Measurements from ENCODE around the gene MYMX.

DNA sequence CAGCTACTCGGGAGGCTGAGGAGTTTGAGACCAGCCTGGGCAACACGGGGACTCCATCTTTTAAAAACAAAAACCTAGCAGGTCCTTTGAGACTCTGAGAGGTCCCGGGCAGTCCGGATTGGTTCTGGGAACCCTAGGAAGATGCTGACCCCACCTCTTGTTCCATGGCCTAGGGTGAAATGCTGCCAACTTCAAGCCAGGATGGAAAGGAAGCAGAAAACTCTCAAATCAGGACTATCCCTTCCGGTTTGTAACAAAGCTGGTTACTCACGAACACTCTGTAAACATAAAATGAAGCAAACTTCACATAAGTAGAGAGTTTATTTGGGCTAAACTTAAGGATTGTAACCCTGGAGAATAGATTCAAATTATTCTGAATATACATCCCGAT is 30.1 kb upstream of the MYMX start:
- no peak for TF ChIP-seq ARNTL (CRISPR knock-in tag; IDR thresholded peaks at IDR 0.05; ENCODE audit: borderline replicate concordance, low read depth)
- TF ChIP-seq BACH2 (CRISPR knock-in tag; IDR thresholded peaks at IDR 0.05; ENCODE audit: borderline replicate concordance): no peak
- no peak for TF ChIP-seq OSR1 (CRISPR knock-in tag; IDR thresholded peaks at IDR 0.05)
- no peak for TF ChIP-seq ZFP3 (CRISPR knock-in tag; IDR thresholded peaks at IDR 0.05)
- TF ChIP-seq, protein P1, sequence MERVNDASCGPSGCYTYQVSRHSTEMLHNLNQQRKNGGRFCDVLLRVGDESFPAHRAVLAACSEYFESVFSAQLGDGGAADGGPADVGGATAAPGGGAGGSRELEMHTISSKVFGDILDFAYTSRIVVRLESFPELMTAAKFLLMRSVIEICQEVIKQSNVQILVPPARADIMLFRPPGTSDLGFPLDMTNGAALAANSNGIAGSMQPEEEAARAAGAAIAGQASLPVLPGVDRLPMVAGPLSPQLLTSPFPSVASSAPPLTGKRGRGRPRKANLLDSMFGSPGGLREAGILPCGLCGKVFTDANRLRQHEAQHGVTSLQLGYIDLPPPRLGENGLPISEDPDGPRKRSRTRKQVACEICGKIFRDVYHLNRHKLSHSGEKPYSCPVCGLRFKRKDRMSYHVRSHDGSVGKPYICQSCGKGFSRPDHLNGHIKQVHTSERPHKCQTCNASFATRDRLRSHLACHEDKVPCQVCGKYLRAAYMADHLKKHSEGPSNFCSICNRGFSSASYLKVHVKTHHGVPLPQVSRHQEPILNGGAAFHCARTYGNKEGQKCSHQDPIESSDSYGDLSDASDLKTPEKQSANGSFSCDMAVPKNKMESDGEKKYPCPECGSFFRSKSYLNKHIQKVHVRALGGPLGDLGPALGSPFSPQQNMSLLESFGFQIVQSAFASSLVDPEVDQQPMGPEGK (CRISPR knock-in tag; IDR thresholded peaks at IDR 0.05; ENCODE audit: borderline replicate concordance): no peak
- TF ChIP-seq ZNF565 (CRISPR knock-in tag; conservative IDR thresholded peaks at IDR 0.05; ENCODE audit: low read depth): no peak
- no peak for TF ChIP-seq ESRRG (CRISPR knock-in tag; IDR thresholded peaks at IDR 0.05)
